HL-60/S4 treated with retinoic acid at 250 ng/mL for 4 days and 3 days (cell line): Measurements from ENCODE around the gene RER1.
"Not testable (repeated sequence)": the region's sequence is repeated elsewhere in the genome, so short reads cannot be mapped to it uniquely, and the experiment has no call there.

Experiments
- in situ Hi-C: fragments of 300-500 bp; cut with MboI; formaldehyde crosslinking; loops from 2 replicates; pipeline ENCODE4 v1.7.0; 2022; ENCODE audit warnings: low sequenced_read_pairs

RER1 gene

GRCh38 chr1:2439369-2439768 is 47.7 kb downstream of the RER1 start:
- in situ Hi-C loops: no loop called here

DNA sequence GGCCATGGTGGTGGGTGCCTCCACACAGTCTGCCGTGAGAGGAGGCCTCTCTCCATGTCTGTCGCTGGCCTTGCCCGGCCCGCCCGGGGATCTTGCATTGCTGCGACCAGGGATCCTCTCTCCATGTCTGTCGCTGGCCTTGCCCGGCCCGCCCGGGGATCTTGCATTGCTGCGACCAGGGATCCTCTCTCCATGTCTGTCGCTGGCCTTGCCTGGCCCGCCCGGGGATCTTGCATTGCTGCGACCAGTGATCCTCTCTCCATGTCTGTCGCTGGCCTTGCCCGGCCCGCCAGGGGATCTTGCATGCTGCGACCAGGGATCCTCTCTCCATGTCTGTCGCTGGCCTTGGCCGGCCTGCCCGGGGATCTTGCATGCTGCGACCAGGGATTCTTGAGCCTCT is 48.7 kb downstream of the RER1 start:
- in situ Hi-C loops: not testable (repeated sequence)

DNA sequence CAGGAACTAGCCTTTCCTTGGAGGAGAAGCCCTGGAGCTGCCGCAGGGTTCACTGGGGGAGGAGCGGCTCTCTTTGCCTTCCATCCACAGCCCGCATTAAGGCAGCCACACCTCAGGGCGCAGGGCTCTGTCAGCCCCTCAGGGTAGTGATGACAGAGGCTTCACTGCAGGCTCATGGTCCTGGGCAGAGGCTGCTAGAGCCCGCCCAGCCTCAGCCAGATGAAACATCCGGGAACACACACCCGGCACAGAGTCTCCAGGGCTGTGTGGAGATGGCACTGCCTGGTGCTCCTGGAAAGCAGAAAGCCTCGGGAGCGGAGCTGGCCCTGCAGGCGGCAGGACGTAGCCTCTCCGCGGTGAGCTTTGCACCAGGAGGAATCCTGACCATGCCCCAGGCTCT is 50.1 kb downstream of the RER1 start:
- in situ Hi-C loops: no loop called here

DNA sequence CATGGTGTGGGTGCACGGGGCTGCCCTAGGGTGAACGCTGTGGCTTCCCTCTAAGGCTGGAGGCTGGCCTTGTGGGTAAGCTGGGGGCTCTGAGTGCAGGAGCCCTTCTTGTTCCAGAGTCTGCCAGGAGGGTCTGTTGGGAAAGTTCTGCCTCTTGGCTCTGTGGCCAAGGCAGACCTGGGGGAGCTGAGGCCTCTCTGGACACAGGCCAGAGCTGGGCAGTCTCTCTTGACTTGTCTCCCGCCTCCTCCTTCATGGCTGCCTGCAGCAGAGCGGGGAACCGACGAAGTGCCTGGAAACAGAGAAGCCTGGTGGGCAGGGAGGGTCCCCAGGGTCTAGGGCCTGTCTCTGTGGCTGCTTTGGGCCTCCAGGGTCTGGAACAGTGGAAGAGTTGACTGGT is 51.0 kb downstream of the RER1 start:
- in situ Hi-C loops: no loop called here

DNA sequence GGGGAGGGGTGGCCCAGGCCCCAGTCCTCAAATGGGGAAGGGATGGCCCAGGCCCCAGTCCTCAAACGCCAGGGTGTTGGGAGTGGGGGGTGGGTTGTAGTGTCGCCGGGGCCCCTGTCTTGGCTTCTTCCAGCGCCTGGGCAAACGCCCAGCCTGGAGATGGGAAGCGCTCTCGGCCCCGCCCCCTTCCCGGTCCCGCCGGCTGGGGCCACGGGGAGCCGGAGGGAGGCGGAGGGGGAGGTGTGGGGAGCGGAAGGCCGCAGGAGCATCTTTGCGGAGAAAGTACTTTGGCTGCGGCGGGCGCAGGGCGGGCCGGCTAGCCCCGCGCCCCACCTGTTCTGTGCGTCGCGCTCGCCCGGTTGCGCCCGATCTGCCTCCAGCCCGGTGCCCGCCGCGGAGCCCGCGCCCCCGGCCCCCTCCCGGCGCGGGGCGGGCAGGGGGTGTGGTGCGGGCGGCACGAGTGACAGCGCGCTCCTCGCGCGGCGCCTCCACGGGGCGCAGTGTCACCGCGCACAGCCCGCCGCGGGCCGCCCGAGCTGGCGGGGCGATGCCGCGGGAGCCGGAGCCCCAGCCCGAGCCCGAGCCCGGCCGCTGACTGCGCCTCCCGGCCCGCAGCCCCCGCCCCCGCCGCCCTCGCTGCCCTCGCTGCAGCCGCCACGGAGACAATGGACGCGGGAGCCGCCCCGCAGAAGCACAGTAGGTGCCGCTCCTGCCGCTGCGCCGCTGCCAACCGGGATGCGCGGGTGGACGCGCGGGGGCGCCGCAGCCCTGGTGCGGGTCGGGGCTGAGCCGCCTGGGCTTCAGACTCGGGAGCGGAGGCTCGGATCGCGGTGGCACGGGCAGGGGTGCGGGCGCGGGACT is 51.9 kb downstream of the RER1 start:
- in situ Hi-C loops: no loop called here

DNA sequence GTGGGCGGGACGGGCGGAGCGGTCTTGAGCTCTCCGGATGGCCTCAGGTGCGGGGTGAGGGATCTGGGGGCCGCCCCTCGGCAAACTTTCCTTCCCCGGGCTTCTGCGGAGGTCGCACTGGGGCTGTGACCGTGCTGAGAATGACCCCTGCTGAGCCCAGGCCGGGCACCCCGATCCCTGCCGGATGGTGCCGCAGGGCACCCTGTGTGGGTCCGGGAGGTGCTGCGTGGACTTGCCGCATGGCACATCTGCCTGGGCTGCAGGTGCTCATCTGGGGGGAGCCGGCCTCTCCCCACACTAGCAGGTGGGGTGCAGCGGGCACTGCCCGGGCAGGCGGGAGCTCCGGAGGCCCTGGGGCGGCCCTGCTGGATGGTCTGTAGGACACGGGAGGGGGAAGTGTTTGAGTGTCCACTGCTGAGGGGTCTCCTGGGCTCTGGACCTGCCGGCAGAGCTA is 52.5 kb downstream of the RER1 start:
- in situ Hi-C loops: no loop called here

DNA sequence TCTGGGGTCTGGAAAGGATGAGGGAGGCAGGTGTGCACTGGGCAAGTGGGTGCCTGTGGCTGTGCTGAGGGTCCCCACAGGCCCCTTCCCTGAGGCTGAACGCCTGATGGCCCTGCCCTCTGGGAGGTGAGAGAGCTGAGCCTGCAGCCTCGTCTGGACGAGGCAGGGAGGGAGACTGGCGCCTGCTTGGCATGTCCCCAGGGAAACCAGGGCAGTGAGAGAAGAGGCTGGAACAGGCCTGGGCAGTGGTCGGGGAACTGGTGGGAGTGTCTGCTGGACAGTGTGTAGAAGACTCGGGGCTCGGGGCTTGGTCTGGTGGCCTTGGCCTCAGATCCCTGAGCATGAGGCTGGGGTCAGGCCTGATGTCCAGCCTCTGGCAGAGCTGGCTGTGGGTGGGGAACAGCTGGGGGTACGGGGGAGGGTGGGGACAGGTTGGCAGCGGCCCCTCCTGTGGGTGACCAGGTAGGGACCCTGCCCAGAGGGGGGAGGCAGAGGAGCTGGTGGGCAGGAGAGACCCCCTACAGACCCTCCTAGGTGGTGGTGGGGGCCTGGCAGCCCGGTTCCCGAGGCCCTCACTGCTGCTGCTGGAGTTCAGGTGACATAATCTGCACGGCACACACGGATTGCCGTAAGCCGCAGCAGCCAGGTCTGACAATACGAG is 53.7 kb downstream of the RER1 start:
- in situ Hi-C loops: no loop called here

DNA sequence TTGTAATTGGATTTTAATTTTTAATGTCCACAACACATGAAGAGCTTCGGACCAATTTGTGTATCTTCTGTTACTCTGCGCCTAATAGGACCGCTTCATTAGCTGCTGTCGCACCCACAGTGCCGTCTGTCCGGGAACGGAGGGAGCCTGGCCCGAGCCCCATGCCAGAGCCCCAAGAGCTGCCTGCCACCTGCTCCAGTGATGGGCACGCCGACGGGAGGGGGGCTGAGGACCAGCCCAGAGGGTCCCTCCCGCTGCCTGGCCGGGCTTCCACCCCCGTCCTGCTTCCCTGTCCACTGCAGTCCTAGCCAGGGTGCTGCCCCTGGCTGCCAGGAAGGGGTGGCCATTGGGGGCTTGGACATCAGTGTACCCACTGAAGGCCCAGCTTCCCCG is 54.2 kb downstream of the RER1 start:
- in situ Hi-C loops: no loop called here

- in situ Hi-C loops: no loop called here
Observed at GRCh38 chr1:2446394-2446793, 54.8 kb downstream of the RER1 start.

- in situ Hi-C loops: no loop called here
Observed at GRCh38 chr1:2446861-2447260, 55.2 kb downstream of the RER1 start.

GRCh38 chr1:2447276-2448097 is 55.8 kb downstream of the RER1 start:
- in situ Hi-C loops: no loop called here

GRCh38 chr1:2448098-2448445 is 56.4 kb downstream of the RER1 start:
- in situ Hi-C loops: no loop called here

- in situ Hi-C loops: no loop called here
Observed at GRCh38 chr1:2449636-2450454, 58.2 kb downstream of the RER1 start.

- in situ Hi-C loops: no loop called here
Observed at GRCh38 chr1:2451741-2452140, 60.1 kb downstream of the RER1 start.

GRCh38 chr1:2452201-2452931 is 60.7 kb downstream of the RER1 start:
- in situ Hi-C loops: no loop called here

- in situ Hi-C loops: no loop called here
Observed at GRCh38 chr1:2452932-2453315, 61.3 kb downstream of the RER1 start.

DNA sequence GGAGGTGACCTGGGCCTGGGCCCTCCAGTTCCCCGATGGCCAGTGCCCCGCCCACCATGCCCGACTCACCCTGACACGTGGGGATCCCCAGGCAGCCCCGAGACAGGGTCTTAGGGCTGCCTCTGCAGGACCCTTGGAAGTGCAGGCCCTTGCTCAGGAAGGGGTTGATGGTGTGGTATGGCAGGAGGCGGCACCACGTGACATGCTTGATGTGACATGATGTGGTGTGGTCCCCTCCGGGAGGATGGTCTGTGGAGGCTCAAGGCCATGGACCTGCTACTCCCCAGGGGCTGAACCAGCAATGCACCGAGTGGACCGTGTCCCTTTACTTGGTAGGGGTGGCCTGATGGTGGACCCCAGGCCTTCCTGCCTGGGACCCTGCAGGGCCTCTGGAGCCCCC is 62.6 kb downstream of the RER1 start:
- in situ Hi-C loops: no loop called here
